NCI-H1930 (cell line): Measurements from ENCODE around the gene CSF2.

ENCODE experiments used
- DNase-seq, 2 experiments: peaks; one replicate each; lab custom pipeline; 2025; lab: John Stamatoyannopoulos, UW

Gene CSF2

DNA sequence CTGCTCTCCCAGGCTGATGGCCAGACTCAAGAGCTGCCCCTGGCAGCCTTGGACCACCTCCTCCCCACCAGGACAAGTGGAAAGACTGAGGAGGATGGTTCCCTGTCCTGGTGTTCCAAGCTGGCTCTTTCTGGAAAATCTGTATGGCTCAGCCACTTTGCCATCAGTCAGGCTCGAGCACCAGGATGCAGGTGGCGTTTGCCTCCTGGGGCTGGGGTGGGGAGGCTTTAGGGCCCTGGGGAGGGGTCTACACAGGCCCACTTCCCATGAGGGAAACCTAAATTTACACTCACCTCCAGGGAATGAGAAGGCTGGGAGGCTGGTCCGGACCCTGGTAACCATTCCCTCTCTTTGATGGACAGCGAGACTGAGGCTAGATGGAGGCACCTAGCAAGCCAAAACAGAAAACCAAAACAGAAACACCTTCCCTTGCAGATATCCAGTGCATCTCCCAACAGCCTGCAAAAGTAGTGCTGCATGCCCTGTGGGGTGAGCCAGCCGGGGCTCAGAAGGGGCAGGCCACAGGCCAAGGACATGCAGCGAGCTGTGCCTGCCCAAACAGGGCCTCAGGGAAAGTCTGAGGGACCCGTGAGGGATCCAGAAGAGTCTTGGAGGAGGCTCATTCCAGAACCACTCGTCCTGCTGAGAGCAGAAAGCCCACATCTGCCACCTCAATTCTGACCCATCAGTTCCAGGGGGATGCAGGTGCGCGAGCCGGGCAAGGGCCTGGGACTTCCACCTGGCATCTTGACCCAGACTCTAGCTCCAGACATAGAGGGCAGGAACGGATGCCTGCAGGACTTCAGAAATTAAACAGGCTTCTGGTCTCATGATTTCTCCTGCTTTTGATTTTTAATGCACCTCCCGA, 5.4 kb upstream of the CSF2 start:
- no peak for DNase-seq

DNA sequence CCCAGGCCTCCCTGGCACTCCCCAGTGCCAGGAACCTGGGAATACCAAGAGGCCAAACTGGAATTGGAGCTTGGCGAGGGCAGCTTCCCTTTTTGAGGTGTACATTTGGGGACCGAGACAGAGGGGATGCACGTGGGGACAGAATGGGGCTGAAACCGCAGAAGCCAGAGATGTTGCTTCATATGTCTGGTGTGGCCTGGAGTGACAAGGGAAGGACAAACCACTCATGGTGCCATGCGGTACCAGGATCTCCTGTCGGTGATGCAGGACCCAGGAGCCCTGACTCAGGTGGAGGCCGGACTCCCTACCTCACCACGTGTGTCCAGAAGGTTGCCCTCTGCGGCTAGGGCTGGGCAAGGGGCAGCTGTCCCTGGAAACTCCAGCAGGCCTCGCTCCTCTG, 4.0 kb upstream of the CSF2 start:
- DNase-seq, result no peak

DNA sequence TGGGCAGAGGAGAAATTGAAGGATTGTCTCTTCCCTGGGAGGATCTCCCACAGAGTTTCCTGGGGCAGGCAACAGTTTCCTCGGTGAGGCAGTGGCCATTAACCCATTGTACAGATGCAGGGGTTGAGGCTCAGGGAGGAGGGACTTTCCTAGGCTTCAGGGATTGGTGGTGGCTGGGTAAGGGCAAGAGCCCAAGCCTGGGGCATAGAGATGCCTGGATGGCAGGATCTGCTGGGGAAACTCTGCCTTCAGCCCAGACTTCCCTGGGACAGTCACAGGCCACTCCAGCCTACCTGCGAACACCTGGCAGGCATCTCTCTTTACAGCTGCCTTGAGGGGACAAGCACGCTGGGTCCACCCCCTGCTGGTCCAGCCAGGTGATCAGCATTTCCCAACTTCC, 3.6 kb upstream of the CSF2 start:
- DNase-seq, result no peak

DNA sequence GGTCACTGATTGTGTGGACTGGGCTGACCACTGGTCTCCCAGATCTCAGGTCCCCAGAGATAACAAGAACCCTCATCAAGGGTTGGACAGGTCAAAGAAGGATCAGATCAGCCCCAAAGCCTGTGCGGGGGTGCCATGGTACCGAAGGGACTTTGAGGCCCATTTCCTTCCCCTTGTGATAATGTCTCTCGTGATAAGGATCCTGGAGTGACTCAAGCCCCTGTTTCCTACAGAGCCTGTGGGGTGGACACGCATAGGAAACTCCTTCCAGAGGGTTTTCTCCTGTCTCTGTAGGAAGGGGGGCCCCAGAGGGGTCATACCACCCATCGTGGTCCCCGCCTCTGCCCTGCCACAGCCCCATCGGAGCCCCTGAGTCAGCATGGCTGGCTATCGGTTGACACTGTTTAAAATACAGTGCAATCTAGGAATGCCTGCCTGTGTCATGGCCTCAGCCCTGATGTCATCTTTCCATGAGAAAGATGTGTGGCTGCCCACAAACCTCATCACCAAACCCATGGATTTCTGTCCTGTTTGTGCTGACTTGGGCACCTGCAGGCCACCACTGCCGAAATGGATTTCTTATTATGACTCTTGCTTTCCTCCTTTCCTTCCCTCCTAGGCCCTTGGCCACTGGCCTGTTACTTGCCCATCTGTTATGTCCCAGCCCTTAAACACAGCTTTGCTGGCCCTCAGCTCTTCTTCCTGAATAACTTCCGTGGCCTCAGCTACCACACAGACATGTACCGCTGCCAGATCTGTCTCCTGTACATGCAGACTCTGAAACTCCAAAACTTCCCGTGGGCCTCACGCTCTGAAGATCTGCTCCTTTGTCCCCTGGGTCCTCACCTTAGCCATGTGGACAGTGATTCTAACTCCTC, 2.9 kb upstream of the CSF2 start:
- DNase-seq, result no peak

DNA sequence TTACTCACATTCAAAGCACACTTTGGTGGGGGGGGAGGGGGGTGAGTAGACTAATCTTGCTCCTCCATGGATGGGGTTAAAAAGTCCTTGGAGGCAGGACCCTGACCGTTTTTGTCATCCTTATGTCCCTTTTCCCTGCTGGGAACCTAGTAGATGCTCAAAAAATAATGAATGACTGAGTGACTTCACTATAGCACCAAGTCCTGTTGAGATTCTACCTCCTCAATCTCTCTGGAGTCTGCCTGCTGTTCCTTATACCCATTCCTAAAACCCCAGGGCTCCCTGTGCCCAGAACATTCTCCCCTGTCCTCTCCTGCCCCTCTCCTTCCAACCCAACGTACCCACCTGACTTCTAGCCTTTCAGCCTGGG, 2.3 kb upstream of the CSF2 start:
- DNase-seq, result no peak

DNA sequence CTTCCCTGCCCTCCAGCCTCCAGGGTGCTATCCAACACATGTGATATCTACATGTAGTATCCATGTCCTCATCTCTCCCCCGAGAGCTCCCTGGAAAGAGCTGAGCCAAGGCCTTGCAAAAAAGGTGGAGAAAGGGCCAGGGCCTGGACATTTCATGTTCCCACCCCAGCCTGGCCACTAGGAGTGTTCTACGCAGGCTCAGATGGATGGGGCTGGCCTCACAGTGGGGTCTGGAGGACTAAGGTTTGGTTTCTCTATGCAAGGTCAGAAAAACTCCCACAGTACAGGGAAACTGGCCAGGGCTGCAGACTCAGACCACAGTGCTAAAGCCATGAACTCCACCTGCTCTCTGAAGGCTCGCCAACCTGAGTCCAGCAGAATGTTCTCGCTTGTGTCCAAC, 1.5 kb upstream of the CSF2 start:
- no peak for DNase-seq

DNA sequence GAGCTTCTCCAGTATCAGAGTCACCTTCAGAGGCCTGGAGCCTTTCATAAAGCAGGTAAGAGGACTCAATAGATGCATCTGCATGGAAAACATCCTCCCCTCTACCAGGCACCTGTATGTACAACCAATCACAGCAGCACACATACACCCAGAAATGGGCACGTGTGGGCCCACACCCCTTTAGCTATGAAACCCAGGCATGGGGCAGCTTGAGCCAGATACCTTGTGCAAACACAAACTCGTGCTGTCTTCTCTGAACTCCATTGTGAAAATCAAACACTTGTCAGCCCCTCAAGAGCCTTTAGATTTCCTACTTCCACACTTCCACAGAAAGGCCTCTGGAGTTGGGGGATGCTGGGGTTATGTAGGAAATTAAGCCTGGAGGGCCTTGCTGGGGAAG, 1.1 kb upstream of the CSF2 start:
- no peak for DNase-seq

DNA sequence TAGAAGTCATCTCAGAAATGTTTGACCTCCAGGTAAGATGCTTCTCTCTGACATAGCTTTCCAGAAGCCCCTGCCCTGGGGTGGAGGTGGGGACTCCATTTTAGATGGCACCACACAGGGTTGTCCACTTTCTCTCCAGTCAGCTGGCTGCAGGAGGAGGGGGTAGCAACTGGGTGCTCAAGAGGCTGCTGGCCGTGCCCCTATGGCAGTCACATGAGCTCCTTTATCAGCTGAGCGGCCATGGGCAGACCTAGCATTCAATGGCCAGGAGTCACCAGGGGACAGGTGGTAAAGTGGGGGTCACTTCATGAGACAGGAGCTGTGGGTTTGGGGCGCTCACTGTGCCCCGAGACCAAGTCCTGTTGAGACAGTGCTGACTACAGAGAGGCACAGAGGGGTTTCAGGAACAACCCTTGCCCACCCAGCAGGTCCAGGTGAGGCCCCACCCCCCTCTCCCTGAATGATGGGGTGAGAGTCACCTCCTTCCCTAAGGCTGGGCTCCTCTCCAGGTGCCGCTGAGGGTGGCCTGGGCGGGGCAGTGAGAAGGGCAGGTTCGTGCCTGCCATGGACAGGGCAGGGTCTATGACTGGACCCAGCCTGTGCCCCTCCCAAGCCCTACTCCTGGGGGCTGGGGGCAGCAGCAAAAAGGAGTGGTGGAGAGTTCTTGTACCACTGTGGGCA, 642 bp downstream of the CSF2 start:
- DNase-seq, result no peak

DNA sequence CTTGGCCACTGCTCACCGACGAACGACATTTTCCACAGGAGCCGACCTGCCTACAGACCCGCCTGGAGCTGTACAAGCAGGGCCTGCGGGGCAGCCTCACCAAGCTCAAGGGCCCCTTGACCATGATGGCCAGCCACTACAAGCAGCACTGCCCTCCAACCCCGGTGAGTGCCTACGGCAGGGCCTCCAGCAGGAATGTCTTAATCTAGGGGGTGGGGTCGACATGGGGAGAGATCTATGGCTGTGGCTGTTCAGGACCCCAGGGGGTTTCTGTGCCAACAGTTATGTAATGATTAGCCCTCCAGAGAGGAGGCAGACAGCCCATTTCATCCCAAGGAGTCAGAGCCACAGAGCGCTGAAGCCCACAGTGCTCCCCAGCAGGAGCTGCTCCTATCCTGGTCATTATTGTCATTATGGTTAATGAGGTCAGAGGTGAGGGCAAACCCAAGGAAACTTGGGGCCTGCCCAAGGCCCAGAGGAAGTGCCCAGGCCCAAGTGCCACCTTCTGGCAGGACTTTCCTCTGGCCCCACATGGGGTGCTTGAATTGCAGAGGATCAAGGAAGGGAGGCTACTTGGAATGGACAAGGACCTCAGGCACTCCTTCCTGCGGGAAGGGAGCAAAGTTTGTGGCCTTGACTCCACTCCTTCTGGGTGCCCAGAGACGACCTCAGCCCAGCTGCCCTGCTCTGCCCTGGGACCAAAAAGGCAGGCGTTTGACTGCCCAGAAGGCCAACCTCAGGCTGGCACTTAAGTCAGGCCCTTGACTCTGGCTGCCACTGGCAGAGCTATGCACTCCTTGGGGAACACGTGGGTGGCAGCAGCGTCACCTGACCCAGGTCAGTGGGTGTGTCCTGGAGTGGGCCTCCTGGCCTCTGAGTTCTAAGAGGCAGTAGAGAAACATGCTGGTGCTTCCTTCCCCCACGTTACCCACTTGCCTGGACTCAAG, 1.5 kb downstream of the CSF2 start:
- no peak for DNase-seq

DNA sequence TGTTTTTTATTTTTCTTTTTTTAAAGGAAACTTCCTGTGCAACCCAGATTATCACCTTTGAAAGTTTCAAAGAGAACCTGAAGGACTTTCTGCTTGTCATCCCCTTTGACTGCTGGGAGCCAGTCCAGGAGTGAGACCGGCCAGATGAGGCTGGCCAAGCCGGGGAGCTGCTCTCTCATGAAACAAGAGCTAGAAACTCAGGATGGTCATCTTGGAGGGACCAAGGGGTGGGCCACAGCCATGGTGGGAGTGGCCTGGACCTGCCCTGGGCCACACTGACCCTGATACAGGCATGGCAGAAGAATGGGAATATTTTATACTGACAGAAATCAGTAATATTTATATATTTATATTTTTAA, 2.1 kb downstream of the CSF2 start:
- no peak for DNase-seq

DNA sequence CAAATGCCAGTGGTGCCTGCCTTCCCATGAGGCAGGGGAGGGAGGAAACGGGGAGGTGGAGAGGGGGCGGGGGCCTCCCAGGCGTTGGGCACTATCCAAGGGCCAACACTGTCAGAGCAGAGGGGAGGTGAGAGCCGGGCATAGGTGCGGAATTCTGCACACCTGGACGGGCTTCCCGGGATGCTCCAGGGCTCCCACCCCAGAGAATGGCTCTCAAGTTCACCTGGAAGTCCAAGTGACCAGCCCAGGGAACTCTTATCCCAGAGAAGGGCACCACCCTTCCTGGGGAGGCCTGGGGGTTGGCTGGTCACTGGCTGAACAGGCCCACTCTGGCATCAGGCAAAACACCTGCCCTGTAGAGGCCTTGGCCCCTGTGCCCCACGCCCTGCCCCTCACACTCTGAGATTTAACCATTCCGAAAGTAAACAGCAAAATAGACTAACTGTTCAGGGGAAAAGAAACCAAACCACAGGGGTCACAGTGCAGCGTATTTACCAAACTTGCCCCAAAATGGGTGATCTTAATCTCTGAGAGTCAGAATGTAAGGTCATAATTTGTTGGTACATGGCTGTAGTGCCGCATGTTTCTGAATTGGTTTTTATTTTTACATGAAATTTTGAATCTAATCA, 2.7 kb downstream of the CSF2 start:
- no peak for DNase-seq

DNA sequence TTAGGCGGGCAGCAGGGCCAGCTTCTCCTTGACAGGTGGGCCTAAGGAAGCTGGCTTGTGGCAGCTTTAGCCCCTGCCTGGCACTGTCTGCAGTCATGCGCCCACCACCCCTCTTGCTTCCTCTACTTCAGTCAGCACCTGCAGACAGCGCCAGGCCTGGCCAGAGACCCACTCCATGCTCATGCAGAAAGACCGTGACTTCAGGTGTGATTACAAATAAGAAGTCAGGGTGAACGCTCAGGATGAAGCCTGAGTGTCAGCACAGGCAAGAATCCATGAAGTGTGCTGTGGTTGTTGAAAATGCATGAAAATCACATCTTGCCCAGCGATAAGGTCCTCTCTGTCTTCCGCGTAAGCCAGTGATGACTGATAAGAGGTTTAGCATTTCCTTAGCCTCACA, 3.4 kb downstream of the CSF2 start:
- no peak for DNase-seq

DNA sequence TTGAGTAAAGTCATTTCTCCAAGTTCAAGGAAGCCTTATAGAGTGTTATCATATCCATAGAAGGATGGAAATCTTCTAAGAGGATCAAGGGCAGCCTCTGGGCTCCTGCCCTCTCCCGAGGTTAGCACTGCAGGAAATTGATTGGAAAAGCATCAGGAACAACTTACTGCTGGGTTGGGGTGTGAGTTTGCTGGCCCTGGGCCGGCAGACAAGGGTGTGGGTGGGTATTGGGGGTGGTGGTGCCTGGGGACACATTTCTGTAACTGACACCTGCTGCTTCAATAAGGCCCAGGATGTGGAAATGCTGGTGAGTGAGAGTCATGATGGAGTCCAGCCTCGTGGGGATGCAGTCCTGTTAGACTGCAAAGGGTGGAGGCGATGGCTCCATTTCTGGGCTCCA, 5.5 kb downstream of the CSF2 start:
- no peak for DNase-seq

DNA sequence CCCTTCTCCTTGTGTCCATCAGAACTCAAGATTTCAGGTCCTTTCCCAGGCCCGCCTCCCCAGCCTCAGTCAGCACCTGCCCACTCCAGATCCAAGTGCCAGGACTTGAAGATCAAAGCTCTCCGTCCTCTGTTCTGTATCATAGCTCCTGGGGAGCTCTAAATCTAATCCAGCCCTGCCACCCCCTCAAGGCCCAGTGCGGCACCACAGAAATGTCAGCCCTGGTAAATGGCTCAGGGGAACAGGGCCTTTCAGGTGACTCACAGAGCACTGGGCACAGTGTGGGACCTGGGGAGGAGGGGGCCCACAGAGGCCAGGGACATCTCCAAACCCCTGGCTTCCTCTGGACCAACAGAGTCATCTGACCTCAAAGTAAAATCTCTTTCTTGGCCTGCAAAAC, 6.0 kb downstream of the CSF2 start:
- no peak for DNase-seq

DNA sequence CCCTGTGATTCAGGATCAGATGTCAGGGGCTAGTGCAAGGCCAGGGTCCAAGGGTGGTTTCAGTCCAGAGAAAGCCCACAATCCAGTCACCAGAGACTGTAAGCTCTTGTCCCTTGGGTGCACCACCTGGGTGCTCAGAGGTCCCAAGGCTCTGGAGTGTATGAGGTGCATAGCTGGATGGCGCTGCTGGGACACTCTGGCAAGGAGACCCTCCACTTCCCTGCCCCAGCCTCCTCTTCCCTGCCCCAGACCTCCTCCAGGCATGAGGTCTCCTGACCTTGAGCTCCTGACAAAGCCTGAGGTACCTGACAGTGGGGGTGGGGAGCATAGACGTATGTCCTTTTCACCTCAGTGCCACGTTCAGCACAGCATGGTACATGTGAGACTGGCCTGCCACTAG, 7.0 kb downstream of the CSF2 start:
- DNase-seq, result no peak

DNA sequence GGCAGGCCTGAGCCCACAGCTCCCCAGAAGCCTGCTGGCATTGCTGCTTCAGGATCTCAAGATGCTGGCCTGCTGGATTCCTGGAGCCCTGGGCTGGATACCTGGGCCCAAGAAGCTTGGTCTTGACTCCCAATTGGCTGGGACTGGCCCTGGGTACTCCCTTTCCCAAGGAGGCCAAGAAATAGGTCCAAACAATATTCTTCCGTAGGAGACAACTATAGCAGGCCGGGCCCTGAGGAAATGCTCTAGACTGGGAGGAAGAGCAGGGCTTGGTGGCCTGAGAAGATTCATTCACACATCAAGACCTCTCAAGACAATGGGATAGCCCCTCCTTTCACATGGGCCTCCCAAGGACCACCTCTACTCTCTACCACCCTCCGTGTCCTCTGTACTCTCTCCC, 7.9 kb downstream of the CSF2 start:
- no peak for DNase-seq

DNA sequence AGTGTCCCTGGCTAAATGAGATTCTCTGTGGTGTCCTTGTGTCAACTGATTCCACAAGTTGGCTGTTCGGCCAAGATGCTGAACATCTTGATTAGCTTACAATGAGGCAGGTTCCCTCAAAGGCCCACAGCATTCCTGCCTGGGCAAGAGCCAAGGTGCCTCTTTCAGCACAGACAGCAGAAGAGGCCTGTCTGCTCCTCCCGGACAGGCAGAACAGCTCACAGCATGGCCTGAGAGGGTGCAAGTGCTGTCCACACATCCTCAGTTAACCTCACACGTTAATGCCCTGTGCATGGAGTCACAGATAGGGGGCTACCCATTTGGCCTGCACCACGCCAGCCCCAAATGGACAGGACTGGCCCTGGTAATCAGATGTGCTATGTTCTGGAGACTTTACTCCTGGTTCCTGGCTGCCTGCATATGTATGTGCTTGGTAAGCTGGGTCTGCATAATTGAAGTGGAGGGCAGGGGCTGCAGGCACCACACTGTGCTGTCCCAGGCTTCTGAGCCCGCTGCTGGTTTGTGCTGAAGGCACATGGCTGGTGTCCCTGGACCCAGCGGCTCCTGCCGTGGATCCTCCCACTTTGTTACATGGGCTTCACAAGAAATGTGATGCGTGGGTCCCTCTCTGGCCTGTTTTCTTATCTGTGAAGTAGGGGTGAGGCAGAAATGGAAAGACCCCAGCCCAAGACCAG, 8.9 kb downstream of the CSF2 start:
- no peak for DNase-seq

DNA sequence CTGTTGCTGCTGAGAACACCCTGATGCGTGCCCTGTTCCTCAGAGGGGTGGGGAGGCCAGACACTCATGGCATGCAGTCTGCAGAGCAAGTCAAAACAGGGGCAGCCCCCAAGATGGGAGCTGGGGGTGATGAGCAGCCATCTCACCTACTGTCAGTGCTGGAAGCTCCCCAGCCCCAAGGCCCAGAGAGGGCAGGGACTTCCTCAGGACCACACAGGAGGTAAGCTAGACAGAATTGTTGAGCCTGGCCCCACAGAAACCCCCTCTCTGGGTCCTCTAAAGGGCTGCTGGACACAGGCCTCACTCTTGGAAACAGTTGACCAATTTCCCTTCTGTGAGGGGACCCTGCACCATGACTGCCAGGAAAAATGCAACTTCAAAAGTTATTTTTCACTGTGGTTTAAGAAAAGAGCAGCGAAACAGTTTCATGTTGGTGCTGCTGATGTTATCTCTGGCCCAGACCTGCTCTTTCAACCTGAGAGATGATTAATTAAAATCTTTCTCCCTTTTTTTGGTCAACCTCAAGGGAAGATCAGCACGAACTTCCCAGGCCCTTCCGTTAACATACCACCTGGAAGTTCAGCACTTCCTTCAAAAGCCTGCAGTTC, 9.6 kb downstream of the CSF2 start:
- DNase-seq, result no peak

DNA sequence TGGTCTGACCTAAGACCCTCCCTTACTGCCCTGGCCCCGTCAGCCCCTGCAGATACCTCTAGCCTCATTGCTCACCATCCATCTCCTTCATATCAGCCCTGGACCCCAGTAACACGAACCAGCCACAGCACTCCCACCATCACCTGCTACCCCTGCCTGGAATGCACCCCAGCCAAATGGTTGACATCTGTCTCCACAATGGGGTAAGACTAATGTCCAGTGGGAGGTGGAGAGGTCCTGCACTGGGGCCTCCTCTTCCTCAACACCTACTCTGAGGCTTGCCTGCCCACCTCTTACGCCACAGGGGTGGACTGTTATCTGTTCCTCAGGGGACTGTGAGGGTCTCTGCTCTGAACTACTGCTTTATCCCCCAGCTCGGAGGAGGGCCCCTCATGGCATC, 12.1 kb downstream of the CSF2 start:
- DNase-seq, result no peak

DNA sequence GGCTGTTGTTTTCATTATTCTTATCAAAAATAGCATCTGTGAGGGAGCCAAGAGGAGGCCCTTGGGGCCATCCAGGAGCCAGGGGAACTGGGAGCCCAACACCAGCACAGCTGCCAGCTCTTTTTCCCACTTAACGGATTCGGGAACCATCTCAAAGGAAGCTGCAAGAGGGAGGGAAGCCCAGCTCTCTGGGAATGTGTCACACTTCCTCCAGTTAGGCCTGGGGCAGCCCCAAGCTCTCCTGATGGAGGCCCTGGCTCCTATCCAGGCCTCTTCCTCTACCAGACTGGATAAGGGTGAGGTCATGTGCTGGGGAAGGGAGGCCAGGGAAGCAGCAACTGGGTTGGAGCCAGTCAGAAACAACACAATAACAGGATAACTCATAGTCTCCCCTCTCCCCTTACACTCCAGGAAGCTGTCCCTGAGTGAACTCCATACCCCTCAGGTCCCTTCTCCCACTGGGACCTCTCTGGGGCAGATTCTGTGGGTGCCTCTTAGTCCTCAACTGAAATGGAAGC, 12.7 kb downstream of the CSF2 start:
- no peak for DNase-seq
